H1 (cell line): ENCODE measurements around the gene MDK. TPM values are rescaled to one million over a fixed set of nuclear protein-coding genes. Genes with fewer than 3 reads are reported as not detected.

ENCODE experiments used
- ASH2L ChIP-seq: fragments of 200-600, 300-600 bp; sonication (generic); IDR thresholded peaks from one replicate; pipeline ENCODE4 v1.7.1; 2017; ENCODE audit warnings: low read length
- FOSL1 ChIP-seq: IDR thresholded peaks from 2 replicates; pipeline ENCODE4 v1.6.1; 2011; ENCODE audit warnings: mild to moderate bottlenecking, low read depth, low read length, moderate library complexity; ENCODE audit not compliant: insufficient read depth
- KDM5A ChIP-seq: fragments of 200-600 bp; IDR thresholded peaks from 2 replicates; pipeline ENCODE4 v1.7.1; 2012; ENCODE audit warnings: mild to moderate bottlenecking, low read length, inconsistent platforms, mixed read lengths
- MAX ChIP-seq: IDR thresholded peaks from 2 replicates; pipeline ENCODE4 v1.6.1; 2012; ENCODE audit warnings: inconsistent platforms
- POLR2AphosphoS5 ChIP-seq: IDR thresholded peaks from 2 replicates; pipeline ENCODE4 v1.6.1; 2011; ENCODE audit warnings: low read depth, low read length
- RXRA ChIP-seq: IDR thresholded peaks from 2 replicates; pipeline ENCODE4 v1.6.1; 2011; ENCODE audit warnings: low read depth, mild to moderate bottlenecking, low read length, moderate library complexity; ENCODE audit not compliant: insufficient read depth
- polyA plus RNA-seq, 7 experiments: library from polyadenylated mRNA; depleted of rRNA in 3 of 7; stranded (reverse) in 5 of 7; unstranded in 2 of 7; fragments of >200 nt in 5 of 7; fragments of 200-250 nt in 2 of 7; gene quantifications; 1 replicate in 5 of 7; 2 replicates in 1 of 7; 4 replicates in 1 of 7; pipeline versions ENCODE4 v1.2.1 to v1.2.3, GENCODE V29; 2011 to 2013; ENCODE audit warnings: missing spikeins in 2 of 7, mixed read lengths in 2 of 7
- total RNA-seq: library from RNA; stranded (reverse); fragmentation: NEBNext Ultra II Directional; extraction: Animal tissue kit (Norgen Biotek cat#: 25700); gene quantifications from 2 replicates; pipeline ENCODE4 v1.2.1, GENCODE V29; 2021

Gene MDK
- total and polyA plus RNA-seq, 2 of the 8 experiments (the other 6 are each of a cell fraction or from before 2014, with no cell fraction given) = 309 to 606 TPM

GRCh38 chr11:46380340-46381047, 975 bp upstream of the MDK start (continued):
- TF ChIP-seq KDM5A = no peak
- TF ChIP-seq FOSL1 = no peak
- peak; percentile 61; the same call in 1 of the 2 replicates for TF ChIP-seq POLR2AphosphoS5
- no peak for TF ChIP-seq MAX
- peak; percentile 50 for TF ChIP-seq ASH2L
- peak; percentile 63; the same call in 1 of the 2 replicates for TF ChIP-seq RXRA
